ENCODE data around the gene NPC2. TPM values are rescaled to one million over a fixed set of nuclear protein-coding genes. Genes with fewer than 3 reads are reported as not detected.

NPC2 gene
- total and polyA plus RNA-seq, 7 donors = 28.2 to 42.5 (median 31.6) TPM

GRCh38 chr14:74511966-74512830, 19.1 kb upstream of the NPC2 start:
- Histone ChIP-seq H3K9me3 (no peaks in the 10 kb centered on the region), H3K27me3 (ENCODE audit: insufficient read depth in 3 of 3, low read length in 2 of 3) (peaks cover 0 to 8% (median 0%) of the 10 kb centered on the region in 3 donors), H3K27ac (no peak overlapping the region), H3K4me3 (no peak overlapping the region), H3K36me3 (ENCODE audit: insufficient read depth in 1 of 2, low read depth in 1 of 2) (no peaks in the 10 kb centered on the region), H3K4me1 (no peaks in the 10 kb centered on the region)
- intact Hi-C loops (cut with DNase I) = no loop called here
- no peak for TF ChIP-seq CTCF (IDR thresholded peaks at IDR 0.05)
- ATAC-seq = no peak
- 60 to 65% (median 61%) methylated on average over 10 of the region's 10 CpGs for WGBS, 3 donors
- peak in 1 of 2 donors; percentile 56 for DNase-seq

- no peak for TF ChIP-seq CTCF (IDR thresholded peaks at IDR 0.05)
- H3K4me3 ChIP-seq = no peak overlapping the region
- no peak overlapping the region for H3K27ac ChIP-seq
- peaks cover 0 to 7% (median 0%) of the 10 kb centered on the region in 3 donors for H3K27me3 ChIP-seq (ENCODE audit: insufficient read depth in 3 of 3, low read length in 2 of 3)
- H3K4me1 ChIP-seq = no peaks in the 10 kb centered on the region
- H3K9me3 ChIP-seq = no peaks in the 10 kb centered on the region
- no peaks in the 10 kb centered on the region for H3K36me3 ChIP-seq (ENCODE audit: insufficient read depth in 1 of 2, low read depth in 1 of 2)
- no peak for ATAC-seq
- intact Hi-C loops (cut with DNase I) = no loop called here
- DNase-seq = peak; percentile 30 to 34
- 69 to 78% (median 72%) methylated on average over 10 of the region's 10 CpGs for WGBS, 3 donors
Measured at GRCh38 chr14:74510959-74511409, 17.9 kb upstream of the NPC2 start.

GRCh38 chr14:74510223-74510931, 17.3 kb upstream of the NPC2 start:
- H3K9me3 ChIP-seq = no peaks in the 10 kb centered on the region
- H3K27me3 ChIP-seq (ENCODE audit: insufficient read depth in 3 of 3, low read length in 2 of 3) = peaks cover 0 to 6% (median 0%) of the 10 kb centered on the region in 3 donors
- 80 to 82% (median 81%) methylated on average over 21 of the region's 21 CpGs for WGBS, 3 donors
- no peak overlapping the region for H3K27ac ChIP-seq
- H3K4me3 ChIP-seq = no peak overlapping the region
- peak in 1 of 2 donors; percentile 42 for DNase-seq
- TF ChIP-seq CTCF (IDR thresholded peaks at IDR 0.05) = no peak
- intact Hi-C loops (cut with DNase I) = no loop called here
- no peaks in the 10 kb centered on the region for H3K36me3 ChIP-seq (ENCODE audit: insufficient read depth in 1 of 2, low read depth in 1 of 2)
- no peak for ATAC-seq
- H3K4me1 ChIP-seq = no peaks in the 10 kb centered on the region

GRCh38 chr14:74509587-74510222, 16.6 kb upstream of the NPC2 start:
- DNase-seq = peak in 1 of 2 donors; percentile 19
- intact Hi-C loops (cut with DNase I) = no loop called here
- 94 to 98% (median 94%) methylated on average over 9 to 10 of the region's 10 CpGs for WGBS, 3 donors
- peaks cover 0 to 6% (median 0%) of the 10 kb centered on the region in 3 donors for H3K27me3 ChIP-seq (ENCODE audit: insufficient read depth in 3 of 3, low read length in 2 of 3)
- TF ChIP-seq CTCF (IDR thresholded peaks at IDR 0.05) = no peak
- H3K4me3 ChIP-seq = no peak overlapping the region
- H3K9me3 ChIP-seq = no peaks in the 10 kb centered on the region
- H3K4me1 ChIP-seq = no peaks in the 10 kb centered on the region
- no peak for ATAC-seq
- no peaks in the 10 kb centered on the region for H3K36me3 ChIP-seq (ENCODE audit: insufficient read depth in 1 of 2, low read depth in 1 of 2)
- no peak overlapping the region for H3K27ac ChIP-seq

Data from psoas muscle (tissue), 8 donors.